ENCODE results near the gene CA9. TPM values are rescaled to one million over a fixed set of nuclear protein-coding genes. Genes with fewer than 3 reads are reported as not detected.

The CA9 gene
- total RNA-seq, 1 donor from 2014 or later, result 0.04 TPM

GRCh38 chr9:35666549-35666948 lies 7.2 kb upstream of the CA9 start:
- no peaks in the 10 kb centered on the region for H3K36me3 ChIP-seq (ENCODE audit: control insufficient read depth, insufficient read depth, low read length)
- no peak for TF ChIP-seq CTCF (IDR thresholded peaks at IDR 0.05; ENCODE audit: insufficient read depth, low read length, poor library complexity, severe bottlenecking)
- H3K4me3 ChIP-seq (ENCODE audit: low read depth, low read length), result no peak overlapping the region
- no peak for DNase-seq (ENCODE audit: low read depth)
- no peaks in the 10 kb centered on the region for H3K27me3 ChIP-seq (ENCODE audit: control insufficient read depth, insufficient read depth, low read length)

- DNase-seq (ENCODE audit: low read depth), result no peak
- no peaks in the 10 kb centered on the region for H3K36me3 ChIP-seq (ENCODE audit: control insufficient read depth, insufficient read depth, low read length)
- no peak overlapping the region for H3K4me3 ChIP-seq (ENCODE audit: low read depth, low read length)
- H3K27me3 ChIP-seq (ENCODE audit: control insufficient read depth, insufficient read depth, low read length), result no peaks in the 10 kb centered on the region
- TF ChIP-seq CTCF (IDR thresholded peaks at IDR 0.05; ENCODE audit: insufficient read depth, low read length, poor library complexity, severe bottlenecking), result no peak
Measured at GRCh38 chr9:35667939-35668338, 5.8 kb upstream of the CA9 start.

- no peak for DNase-seq (ENCODE audit: low read depth)
- no peak for TF ChIP-seq CTCF (IDR thresholded peaks at IDR 0.05; ENCODE audit: insufficient read depth, low read length, poor library complexity, severe bottlenecking)
- no peaks in the 10 kb centered on the region for H3K27me3 ChIP-seq (ENCODE audit: control insufficient read depth, insufficient read depth, low read length)
- H3K4me3 ChIP-seq (ENCODE audit: low read depth, low read length), result no peak overlapping the region
- no peaks in the 10 kb centered on the region for H3K36me3 ChIP-seq (ENCODE audit: control insufficient read depth, insufficient read depth, low read length)
Measured at GRCh38 chr9:35669331-35670145, 4.2 kb upstream of the CA9 start.

- Histone ChIP-seq H3K4me3 (ENCODE audit: low read depth, low read length) (no peak overlapping the region), H3K27me3 (ENCODE audit: control insufficient read depth, insufficient read depth, low read length) (peaks cover 3% of the 10 kb centered on the region), H3K36me3 (ENCODE audit: control insufficient read depth, insufficient read depth, low read length) (no peaks in the 10 kb centered on the region)
- no peak for DNase-seq (ENCODE audit: low read depth)
- TF ChIP-seq CTCF (IDR thresholded peaks at IDR 0.05; ENCODE audit: insufficient read depth, low read length, poor library complexity, severe bottlenecking), result no peak
Measured at GRCh38 chr9:35674025-35674361, 265 bp downstream of the CA9 start.

- DNase-seq (ENCODE audit: low read depth), result no peak
- Histone ChIP-seq H3K27me3 (ENCODE audit: control insufficient read depth, insufficient read depth, low read length) (peaks cover 3% of the 10 kb centered on the region), H3K4me3 (ENCODE audit: low read depth, low read length) (peak overlapping the region; percentile 47), H3K36me3 (ENCODE audit: control insufficient read depth, insufficient read depth, low read length) (no peaks in the 10 kb centered on the region)
- TF ChIP-seq CTCF (IDR thresholded peaks at IDR 0.05; ENCODE audit: insufficient read depth, low read length, poor library complexity, severe bottlenecking), result no peak
Measured at GRCh38 chr9:35675204-35675603, 1.5 kb downstream of the CA9 start.

Measured in kidney epithelial cell (primary cell).